Karpas-422 (cell line): ENCODE results near the gene PLCB1. TPM values are rescaled to one million over a fixed set of nuclear protein-coding genes. Genes with fewer than 3 reads are reported as not detected.

Experiments
- DNase-seq: peaks from one replicate; pipeline ENCODE4 v3.0.0-alpha.2; 2015
- H2AFZ ChIP-seq: fragments of 200-600 bp; sonication (generic); 2 replicates; pipeline ENCODE4 v1.6.1; 2014; ENCODE audit warnings: antibody characterized with exemption, low read length, mixed read lengths
- H3K27ac ChIP-seq: fragments of 200-600 bp; sonication (generic); 2 replicates; pipeline ENCODE4 v1.5.1; 2014; ENCODE audit warnings: mild to moderate bottlenecking, low read length, moderate library complexity
- H3K27me3 ChIP-seq: fragments of 200-600 bp; sonication (generic); 2 replicates; pipeline ENCODE4 v1.6.1; 2014; ENCODE audit warnings: low read length, mixed read lengths
- H3K36me3 ChIP-seq: fragments of 200-600 bp; sonication (generic); 2 replicates; pipeline ENCODE4 v1.6.1; 2014; ENCODE audit warnings: low read length, mixed read lengths; ENCODE audit not compliant: insufficient read depth
- H3K4me1 ChIP-seq: fragments of 200-600 bp; sonication (generic); 2 replicates; pipeline ENCODE4 v1.6.1; 2014; ENCODE audit warnings: mild to moderate bottlenecking, low read length, mixed read lengths
- H3K4me2 ChIP-seq: fragments of 200-600 bp; sonication (generic); 2 replicates; pipeline ENCODE4 v1.6.1; 2014; ENCODE audit warnings: low read length, low read depth, mild to moderate bottlenecking; ENCODE audit not compliant: poor library complexity, severe bottlenecking
- H3K4me3 ChIP-seq: fragments of 200-600 bp; sonication (generic); 2 replicates; pipeline ENCODE4 v1.5.1; 2014; ENCODE audit warnings: mild to moderate bottlenecking, antibody characterized with exemption, low read length, mixed read lengths
- H3K79me2 ChIP-seq: fragments of 200-600 bp; sonication (generic); 2 replicates; pipeline ENCODE4 v1.6.1; 2014; ENCODE audit warnings: mild to moderate bottlenecking, low read length, mixed read lengths
- H3K9ac ChIP-seq: fragments of 200-600 bp; sonication (generic); 2 replicates; pipeline ENCODE4 v1.6.0; 2014; ENCODE audit warnings: low read length
- H3K9me2 ChIP-seq: fragments of 200-600 bp; sonication (generic), shearing (Covaris generic); replicated peaks from 2 replicates; pipeline ENCODE4 v1.6.0; 2014; ENCODE audit warnings: mild to moderate bottlenecking, low read length, moderate library complexity; ENCODE audit not compliant: insufficient read depth
- H3K9me3 ChIP-seq: fragments of 300-700, 200-600 bp; sonication (generic); 2 replicates; pipeline ENCODE4 v1.6.1; 2014; ENCODE audit warnings: low read length, mixed read lengths
- H4K20me1 ChIP-seq: fragments of 200-600 bp; sonication (generic); 2 replicates; pipeline ENCODE4 v1.6.1; 2014; ENCODE audit warnings: mild to moderate bottlenecking, antibody characterized with exemption, low read length, low read depth; ENCODE audit not compliant: insufficient read depth
- total RNA-seq: library from RNA; depleted of rRNA; stranded (reverse); fragments of >200 nt; shearing (Covaris generic); gene quantifications from 2 replicates; pipeline ENCODE4 v1.2.3, GENCODE V29; 2014; ENCODE audit warnings: low replicate concordance

Gene PLCB1
- total RNA-seq, 1 experiment from 2014 or later = 0.82 TPM

DNA sequence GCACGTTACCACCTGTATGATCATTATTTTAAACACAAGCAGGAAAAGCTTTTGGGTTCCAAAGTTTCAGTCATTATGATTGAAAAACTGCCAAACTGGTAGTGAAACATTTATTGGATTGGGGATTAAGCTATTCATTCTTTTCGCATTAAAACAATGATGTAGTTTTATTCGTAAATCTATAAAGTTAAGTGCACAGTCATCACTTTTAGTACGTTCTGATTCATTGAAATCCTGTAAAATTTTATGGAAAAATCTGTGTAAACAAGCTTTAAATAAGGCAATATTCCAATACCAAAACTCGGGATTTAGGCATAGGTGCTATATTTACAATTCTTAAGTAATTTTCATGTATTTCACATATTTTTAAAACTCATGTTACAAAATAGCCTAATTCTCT lies 379.9 kb downstream of the PLCB1 start:
- no peaks in the 10 kb centered on the region for H3K27me3 ChIP-seq
- no peaks in the 10 kb centered on the region for H3K36me3 ChIP-seq
- no peak overlapping the region for H2AFZ ChIP-seq
- H3K4me1 ChIP-seq = no peaks in the 10 kb centered on the region
- no peak overlapping the region for H3K9ac ChIP-seq
- no peaks in the 10 kb centered on the region for H3K9me3 ChIP-seq
- H3K27ac ChIP-seq = no peak overlapping the region
- no peak overlapping the region for H3K4me3 ChIP-seq
- no peaks in the 10 kb centered on the region for H3K79me2 ChIP-seq
- no peaks in the 10 kb centered on the region for H3K9me2 ChIP-seq
- DNase-seq = no peak
- H3K4me2 ChIP-seq = no peak overlapping the region
- H4K20me1 ChIP-seq = no peaks in the 10 kb centered on the region

DNA sequence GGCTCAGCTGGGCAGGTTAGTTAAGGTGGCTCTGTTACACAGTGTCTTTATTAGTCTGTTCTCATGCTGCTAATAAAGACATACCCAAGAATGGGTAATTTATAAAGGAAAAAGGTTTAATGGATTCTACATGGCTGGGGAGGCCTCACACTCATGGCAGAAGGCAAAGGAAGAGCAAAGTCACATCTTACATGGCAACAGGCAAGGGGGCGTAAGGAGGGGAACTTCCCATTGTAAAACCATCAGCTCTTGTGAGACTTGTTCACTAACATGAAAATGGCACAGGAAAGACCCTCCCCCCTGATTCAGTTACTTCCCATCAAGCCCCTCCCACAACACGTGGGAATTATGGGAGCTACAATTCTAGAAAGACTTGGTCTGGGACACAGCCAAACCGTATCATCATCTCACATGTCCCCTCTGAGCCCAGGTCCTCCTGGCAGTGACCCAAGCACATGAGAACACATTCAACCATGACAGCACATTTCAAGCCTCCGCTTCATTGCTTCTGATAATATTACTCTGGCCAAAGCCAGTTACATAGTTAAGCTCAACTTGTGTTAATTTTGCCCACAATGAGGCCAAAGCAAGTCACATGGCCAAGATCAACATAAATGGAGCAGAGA lies 383.9 kb downstream of the PLCB1 start:
- no peak overlapping the region for H3K4me2 ChIP-seq
- H2AFZ ChIP-seq = no peak overlapping the region
- H3K9ac ChIP-seq = no peak overlapping the region
- no peak overlapping the region for H3K27ac ChIP-seq
- no peaks in the 10 kb centered on the region for H4K20me1 ChIP-seq
- H3K4me3 ChIP-seq = no peak overlapping the region
- no peaks in the 10 kb centered on the region for H3K27me3 ChIP-seq
- H3K36me3 ChIP-seq = no peaks in the 10 kb centered on the region
- H3K9me3 ChIP-seq = no peaks in the 10 kb centered on the region
- DNase-seq = no peak
- H3K9me2 ChIP-seq = no peaks in the 10 kb centered on the region
- H3K79me2 ChIP-seq = no peaks in the 10 kb centered on the region
- H3K4me1 ChIP-seq = peaks cover 4% of the 10 kb centered on the region; the same call in 1 of the 2 replicates

GRCh38 chr20:8518878-8519277 lies 386.8 kb downstream of the PLCB1 start:
- H3K27ac ChIP-seq = no peak overlapping the region
- H3K4me1 ChIP-seq = peaks cover 4% of the 10 kb centered on the region; the same call in 1 of the 2 replicates
- H3K36me3 ChIP-seq = no peaks in the 10 kb centered on the region
- H3K27me3 ChIP-seq = no peaks in the 10 kb centered on the region
- H4K20me1 ChIP-seq = no peaks in the 10 kb centered on the region
- H3K79me2 ChIP-seq = no peaks in the 10 kb centered on the region
- H3K9me3 ChIP-seq = no peaks in the 10 kb centered on the region
- 0 out of 2 replicates have a peak overlapping the region, but pooled peaks have one; percentile 44 for H2AFZ ChIP-seq
- no peak overlapping the region for H3K4me2 ChIP-seq
- H3K9me2 ChIP-seq = no peaks in the 10 kb centered on the region
- DNase-seq = no peak
- H3K9ac ChIP-seq = no peak overlapping the region
- no peak overlapping the region for H3K4me3 ChIP-seq

DNA sequence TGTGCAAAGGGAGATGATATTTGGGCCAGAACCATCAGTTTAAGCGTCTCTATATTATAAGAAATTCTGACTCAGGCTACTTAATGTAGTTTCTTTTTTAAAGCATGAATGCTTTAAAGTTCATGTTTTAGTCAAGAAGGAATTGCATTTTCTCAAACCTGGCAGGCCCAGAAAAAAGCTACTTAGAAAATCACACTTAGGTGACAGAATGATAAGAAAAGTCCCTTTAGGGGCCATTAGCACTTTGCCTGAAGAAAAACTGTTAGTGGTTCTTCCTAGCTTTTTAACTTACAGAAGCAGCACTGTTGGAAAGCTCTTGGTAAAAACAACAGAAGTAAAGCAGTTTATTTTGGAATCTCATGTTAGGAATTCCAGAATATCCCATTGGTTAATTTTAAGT lies 387.8 kb downstream of the PLCB1 start:
- no peaks in the 10 kb centered on the region for H3K27me3 ChIP-seq
- H2AFZ ChIP-seq = no peak overlapping the region
- H3K36me3 ChIP-seq = no peaks in the 10 kb centered on the region
- H3K9me3 ChIP-seq = no peaks in the 10 kb centered on the region
- H3K27ac ChIP-seq = no peak overlapping the region
- H3K9ac ChIP-seq = no peak overlapping the region
- H3K9me2 ChIP-seq = no peaks in the 10 kb centered on the region
- H4K20me1 ChIP-seq = no peaks in the 10 kb centered on the region
- H3K4me2 ChIP-seq = no peak overlapping the region
- no peak overlapping the region for H3K4me3 ChIP-seq
- DNase-seq = no peak
- no peaks in the 10 kb centered on the region for H3K79me2 ChIP-seq
- peaks cover 9% of the 10 kb centered on the region for H3K4me1 ChIP-seq

GRCh38 chr20:8522168-8522567 lies 390.1 kb downstream of the PLCB1 start:
- H3K4me3 ChIP-seq = no peak overlapping the region
- H3K9me3 ChIP-seq = no peaks in the 10 kb centered on the region
- no peaks in the 10 kb centered on the region for H4K20me1 ChIP-seq
- H3K36me3 ChIP-seq = no peaks in the 10 kb centered on the region
- no peaks in the 10 kb centered on the region for H3K27me3 ChIP-seq
- peaks cover 13% of the 10 kb centered on the region for H3K4me1 ChIP-seq
- H3K79me2 ChIP-seq = no peaks in the 10 kb centered on the region
- H3K9ac ChIP-seq = no peak overlapping the region
- no peak overlapping the region for H2AFZ ChIP-seq
- no peaks in the 10 kb centered on the region for H3K9me2 ChIP-seq
- no peak overlapping the region for H3K27ac ChIP-seq
- no peak for DNase-seq
- no peak overlapping the region for H3K4me2 ChIP-seq

GRCh38 chr20:8523684-8524083 lies 391.6 kb downstream of the PLCB1 start:
- Histone ChIP-seq H3K9ac (no peak overlapping the region), H3K36me3 (no peaks in the 10 kb centered on the region), H3K9me2 (no peaks in the 10 kb centered on the region), H3K27me3 (no peaks in the 10 kb centered on the region), H3K4me1 (peaks cover 28% of the 10 kb centered on the region), H4K20me1 (no peaks in the 10 kb centered on the region), H2AFZ (no peak overlapping the region), H3K4me2 (no peak overlapping the region), H3K9me3 (no peaks in the 10 kb centered on the region), H3K79me2 (no peaks in the 10 kb centered on the region), H3K27ac (no peak overlapping the region), H3K4me3 (no peak overlapping the region)
- peak; percentile 44 for DNase-seq

DNA sequence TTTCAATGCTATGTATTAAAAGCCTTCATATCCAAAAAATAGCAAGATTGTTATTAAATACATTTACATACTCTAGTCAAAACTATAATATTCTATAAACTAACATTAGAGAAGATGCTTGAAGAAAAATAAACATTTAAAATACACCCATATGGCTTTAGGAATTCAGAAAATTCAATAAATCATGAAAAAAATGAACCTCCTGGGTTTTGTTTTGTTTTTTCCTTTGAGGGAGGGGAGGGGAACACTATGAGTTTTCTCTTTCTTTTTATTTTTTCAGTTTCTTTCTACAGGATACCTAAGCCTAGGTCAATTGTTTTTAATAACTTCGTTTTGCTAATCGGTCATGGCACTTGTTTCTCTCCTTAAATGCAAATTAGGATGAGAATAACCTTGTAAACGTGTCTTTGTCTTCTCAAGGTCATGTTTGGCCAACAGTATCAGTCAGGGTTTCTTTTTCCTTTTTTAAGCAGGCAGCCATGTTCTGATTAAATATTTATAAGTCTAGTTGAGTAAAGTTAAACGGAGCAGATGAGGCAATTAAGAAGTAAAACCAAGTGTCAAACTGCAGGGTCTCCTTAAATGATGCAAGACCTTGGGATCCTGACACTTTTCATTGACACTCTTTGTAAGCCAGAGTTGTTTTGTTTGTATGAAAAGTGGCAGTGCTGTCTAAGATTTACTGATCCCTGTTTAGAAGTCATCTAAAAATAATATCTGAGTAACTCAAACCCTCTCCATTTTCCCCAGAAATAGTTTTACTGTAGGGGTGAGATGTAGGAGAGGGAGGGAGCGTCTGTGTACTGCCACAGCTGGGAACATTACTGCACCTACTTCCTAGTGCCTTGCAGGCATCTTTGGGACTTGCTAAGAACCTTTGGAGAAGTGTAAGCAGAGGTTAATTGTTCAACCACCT lies 392.3 kb downstream of the PLCB1 start:
- no peaks in the 10 kb centered on the region for H4K20me1 ChIP-seq
- H3K27me3 ChIP-seq = no peaks in the 10 kb centered on the region
- H3K27ac ChIP-seq = no peak overlapping the region
- H3K4me1 ChIP-seq = peaks cover 29% of the 10 kb centered on the region
- H3K9me2 ChIP-seq = no peaks in the 10 kb centered on the region
- H3K79me2 ChIP-seq = no peaks in the 10 kb centered on the region
- DNase-seq = no peak
- H3K4me3 ChIP-seq = no peak overlapping the region
- no peaks in the 10 kb centered on the region for H3K9me3 ChIP-seq
- no peak overlapping the region for H3K9ac ChIP-seq
- H3K4me2 ChIP-seq = no peak overlapping the region
- no peak overlapping the region for H2AFZ ChIP-seq
- H3K36me3 ChIP-seq = no peaks in the 10 kb centered on the region

DNA sequence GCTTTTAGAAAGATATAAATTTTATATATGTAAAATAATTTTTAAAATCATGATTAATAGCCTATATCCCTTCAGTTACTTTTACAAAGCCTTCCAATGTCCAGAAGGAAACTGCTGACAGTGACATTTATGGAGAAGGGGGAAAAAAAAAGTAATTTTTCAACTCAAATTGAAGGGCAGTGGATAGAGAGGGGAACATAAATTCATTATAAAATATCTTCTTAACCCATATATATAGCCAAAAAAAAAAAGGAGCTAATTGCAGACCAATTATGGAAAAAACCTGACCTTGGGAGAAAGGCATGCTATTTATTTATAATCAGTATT lies 392.9 kb downstream of the PLCB1 start:
- Histone ChIP-seq H3K9me2 (no peaks in the 10 kb centered on the region), H3K4me2 (no peak overlapping the region), H3K79me2 (no peaks in the 10 kb centered on the region), H3K36me3 (no peaks in the 10 kb centered on the region), H3K27ac (no peak overlapping the region), H3K4me3 (no peak overlapping the region), H3K9ac (no peak overlapping the region), H3K27me3 (no peaks in the 10 kb centered on the region), H3K9me3 (no peaks in the 10 kb centered on the region), H3K4me1 (peaks cover 33% of the 10 kb centered on the region), H4K20me1 (no peaks in the 10 kb centered on the region), H2AFZ (no peak overlapping the region)
- no peak for DNase-seq
